Astrocyte of the spinal cord (primary cell): ENCODE data around the gene PSORS1C1.

Experiments
- DNase-seq: peaks from one replicate; pipeline ENCODE4 v3.0.0; 2011; ENCODE audit warnings: low read depth, low spot score
- H3K4me3 ChIP-seq: 2 replicates; pipeline ENCODE4 v1.5.1; 2011; ENCODE audit warnings: low read depth, mild to moderate bottlenecking, low read length, moderate library complexity
- in situ Hi-C: cut with HindIII; loops from 2 replicates; pipeline ENCODE4 v1.10.0; 2017; ENCODE audit warnings: low sequenced_read_pairs
- TF ChIP-seq, protein P1 (sequence below): IDR thresholded peaks from 2 replicates; pipeline ENCODE4 v1.5.1; 2012; ENCODE audit warnings: low read depth, mild to moderate bottlenecking, low read length, inconsistent platforms

PSORS1C1 gene

DNA sequence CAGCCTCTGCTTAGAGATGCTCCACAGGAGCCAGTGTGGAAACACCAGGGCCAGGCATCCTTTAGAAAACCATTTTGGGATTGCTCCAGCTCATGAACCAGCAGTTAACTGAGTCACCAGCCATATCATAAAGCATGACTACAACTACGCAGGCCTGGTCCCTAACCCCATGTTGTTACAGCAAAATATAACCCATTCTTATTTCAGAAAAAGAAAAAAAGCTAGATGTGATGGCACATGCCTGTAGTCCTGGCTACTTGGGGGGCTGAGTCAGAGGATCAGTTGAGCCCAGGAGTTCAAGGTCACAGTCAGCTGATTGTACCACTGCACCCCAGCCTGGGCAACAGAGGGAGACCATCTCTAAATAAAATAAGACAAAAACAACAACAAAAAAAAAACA is 39.1 kb upstream of the PSORS1C1 start:
- peak; percentile 69 for DNase-seq
- no peak overlapping the region for H3K4me3 ChIP-seq
- TF ChIP-seq, protein P1, sequence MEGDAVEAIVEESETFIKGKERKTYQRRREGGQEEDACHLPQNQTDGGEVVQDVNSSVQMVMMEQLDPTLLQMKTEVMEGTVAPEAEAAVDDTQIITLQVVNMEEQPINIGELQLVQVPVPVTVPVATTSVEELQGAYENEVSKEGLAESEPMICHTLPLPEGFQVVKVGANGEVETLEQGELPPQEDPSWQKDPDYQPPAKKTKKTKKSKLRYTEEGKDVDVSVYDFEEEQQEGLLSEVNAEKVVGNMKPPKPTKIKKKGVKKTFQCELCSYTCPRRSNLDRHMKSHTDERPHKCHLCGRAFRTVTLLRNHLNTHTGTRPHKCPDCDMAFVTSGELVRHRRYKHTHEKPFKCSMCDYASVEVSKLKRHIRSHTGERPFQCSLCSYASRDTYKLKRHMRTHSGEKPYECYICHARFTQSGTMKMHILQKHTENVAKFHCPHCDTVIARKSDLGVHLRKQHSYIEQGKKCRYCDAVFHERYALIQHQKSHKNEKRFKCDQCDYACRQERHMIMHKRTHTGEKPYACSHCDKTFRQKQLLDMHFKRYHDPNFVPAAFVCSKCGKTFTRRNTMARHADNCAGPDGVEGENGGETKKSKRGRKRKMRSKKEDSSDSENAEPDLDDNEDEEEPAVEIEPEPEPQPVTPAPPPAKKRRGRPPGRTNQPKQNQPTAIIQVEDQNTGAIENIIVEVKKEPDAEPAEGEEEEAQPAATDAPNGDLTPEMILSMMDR: no peak
- in situ Hi-C loops: no loop called here

- in situ Hi-C loops: no loop called here
- no peak for DNase-seq
- TF ChIP-seq, protein P1: no peak
- no peak overlapping the region for H3K4me3 ChIP-seq
Measured at GRCh38 chr6:31076611-31077010, 38.0 kb upstream of the PSORS1C1 start.

DNA sequence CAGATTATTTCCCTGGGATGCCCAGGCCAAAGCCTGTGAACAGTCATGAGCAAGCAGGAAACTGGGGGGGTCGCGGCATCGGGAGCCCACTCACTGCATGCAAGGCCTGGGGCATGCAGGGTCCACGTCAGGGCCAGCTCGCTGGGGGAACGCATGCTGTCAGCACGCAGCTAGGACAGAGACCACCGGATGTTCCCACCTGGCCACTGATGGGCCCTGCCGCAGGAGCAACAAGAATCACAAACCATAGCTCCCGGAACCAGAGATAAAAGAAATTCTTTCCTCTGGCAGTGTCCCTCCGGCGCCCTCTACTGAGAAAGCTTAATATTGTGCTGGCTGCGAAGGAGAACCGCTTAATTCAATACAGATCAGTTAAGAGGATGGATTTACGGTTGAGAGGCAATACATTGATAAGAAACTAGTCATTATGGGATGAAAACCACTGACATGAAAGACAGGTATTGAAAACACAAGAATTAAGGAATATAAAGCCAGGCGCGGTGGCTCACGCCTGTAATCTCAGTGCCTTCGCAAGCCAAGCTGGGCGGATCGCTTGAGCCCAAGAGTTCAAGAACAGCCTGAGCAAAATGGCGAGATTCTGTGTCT is 34.8 kb upstream of the PSORS1C1 start:
- H3K4me3 ChIP-seq: no peak overlapping the region
- TF ChIP-seq, protein P1: peak; percentile 88
- in situ Hi-C loops: no loop called here
- DNase-seq: peak; percentile 63

- no peak for DNase-seq
- in situ Hi-C loops: no loop called here
- TF ChIP-seq, protein P1: no peak
- no peak overlapping the region for H3K4me3 ChIP-seq
Measured at GRCh38 chr6:31081872-31082271, 32.7 kb upstream of the PSORS1C1 start.

DNA sequence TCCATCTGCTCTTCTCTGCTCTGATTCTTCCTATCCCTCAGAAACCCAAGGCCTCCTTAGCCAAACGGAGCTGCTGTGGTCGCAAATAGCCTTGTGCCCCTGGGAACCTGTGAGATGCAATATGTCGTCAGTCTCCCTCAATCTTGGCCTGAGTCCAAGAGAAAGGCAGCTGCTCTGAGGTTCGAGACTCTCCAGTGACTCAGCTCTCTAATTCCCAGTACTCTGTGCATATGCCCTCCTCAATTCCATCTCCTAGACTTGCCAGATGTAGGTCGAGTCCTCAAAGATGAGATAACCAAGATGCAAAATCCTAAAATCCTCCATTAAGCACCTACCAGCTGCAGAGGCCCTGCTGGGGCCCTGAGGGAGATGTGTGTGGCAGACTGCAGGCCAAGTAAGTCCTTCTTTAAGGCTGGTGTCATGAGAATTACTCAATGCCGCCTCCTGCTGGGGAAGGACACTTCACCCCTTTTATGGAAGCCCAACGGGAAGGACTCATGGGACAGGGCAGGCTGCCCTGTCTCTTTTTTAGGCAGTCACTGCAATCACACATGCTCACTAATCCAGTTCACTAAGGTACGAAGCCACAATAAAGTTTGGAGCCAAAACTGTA is 30.8 kb upstream of the PSORS1C1 start:
- in situ Hi-C loops: no loop called here
- TF ChIP-seq, protein P1: peak; percentile 30
- H3K4me3 ChIP-seq: no peak overlapping the region
- peak; percentile 78 for DNase-seq

DNA sequence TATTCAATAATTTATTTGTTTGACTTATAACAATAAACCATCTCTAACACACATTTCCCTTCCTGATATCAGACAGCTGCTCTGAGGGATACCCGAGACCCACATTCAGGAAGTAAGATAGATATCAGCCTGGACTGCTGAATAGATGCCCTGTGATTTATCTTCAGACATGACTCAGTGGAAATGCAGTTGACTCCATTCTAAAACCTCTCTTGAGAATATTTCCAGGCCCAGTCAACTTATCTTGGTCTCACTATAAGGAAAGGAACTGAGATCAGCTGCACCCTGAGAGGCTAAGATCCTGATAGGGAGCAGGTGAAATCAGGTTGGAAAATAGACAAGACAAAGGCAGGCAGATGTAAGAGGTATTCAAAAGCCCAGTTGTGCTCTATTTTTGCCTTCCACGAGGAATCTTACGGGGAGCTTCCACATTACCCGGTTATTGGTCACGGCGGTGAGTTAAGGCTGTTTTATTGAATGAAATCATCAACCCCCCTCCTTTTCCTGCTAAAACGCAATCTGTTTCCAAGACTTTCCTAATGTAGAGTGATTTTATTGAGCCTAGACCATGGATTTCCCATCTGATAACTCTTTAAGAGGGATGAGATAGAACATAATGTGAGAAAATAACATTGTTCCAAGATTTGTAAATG is 27.7 kb upstream of the PSORS1C1 start:
- H3K4me3 ChIP-seq: peak overlapping the region; percentile 12
- in situ Hi-C loops: no loop called here
- TF ChIP-seq, protein P1: no peak
- peak; percentile 66 for DNase-seq
